T47D (cell line): ENCODE measurements around the gene SMARCAL1.

ENCODE experiments used
- DNase-seq, 2 experiments: peaks; one replicate each; pipeline versions ENCODE4 v3.0.0 to v3.0.0-alpha.2; 2011 to 2012; ENCODE audit warnings: low read depth in 1 of 2, low spot score in 1 of 2
- JUND ChIP-seq: IDR thresholded peaks from 2 replicates; pipeline ENCODE4 v1.6.1; 2012; ENCODE audit warnings: low read depth
- in situ Hi-C: cut with HindIII; loops from 2 replicates; pipeline ENCODE4 v1.10.0; 2016; ENCODE audit warnings: low sequenced_read_pairs, low pct_unique_long_range_greater_than_20kb

The SMARCAL1 gene

GRCh38 chr2:216450784-216451183 is 38.5 kb downstream of the SMARCAL1 start:
- in situ Hi-C loops = no loop called here
- no peak for TF ChIP-seq JUND
- no peak for DNase-seq

DNA sequence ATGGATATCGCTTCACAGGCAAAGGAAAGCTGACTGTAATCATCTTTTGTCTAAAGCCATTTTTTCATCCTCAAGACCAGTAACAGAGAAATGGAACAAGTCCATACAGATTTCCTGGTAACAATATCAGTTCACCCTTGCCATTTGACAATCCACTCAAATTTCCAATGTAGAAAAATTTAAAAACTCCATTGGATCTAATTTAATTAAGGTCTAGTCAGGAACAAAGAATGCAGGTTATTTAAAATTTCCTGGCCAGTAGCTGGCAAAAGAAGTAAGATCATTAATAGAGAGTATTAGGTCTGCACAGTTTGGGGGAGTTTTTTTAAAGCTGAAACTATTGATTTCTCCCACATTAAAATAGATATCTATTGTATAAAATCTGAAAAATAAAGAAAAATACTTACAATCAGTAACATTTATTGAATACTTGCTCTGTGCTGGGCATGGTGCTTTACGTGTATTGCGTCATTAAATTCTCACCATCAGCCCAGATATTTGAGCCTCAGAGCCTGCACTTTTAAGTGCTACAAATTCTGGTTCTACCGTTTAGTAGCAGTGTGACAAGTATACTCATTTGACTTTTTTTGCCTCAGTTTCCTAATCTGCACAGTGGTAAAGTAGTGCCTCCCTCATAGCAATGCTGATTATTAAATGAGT is 41.8 kb downstream of the SMARCAL1 start:
- no peak for DNase-seq
- no peak for TF ChIP-seq JUND
- in situ Hi-C loops = no loop called here

DNA sequence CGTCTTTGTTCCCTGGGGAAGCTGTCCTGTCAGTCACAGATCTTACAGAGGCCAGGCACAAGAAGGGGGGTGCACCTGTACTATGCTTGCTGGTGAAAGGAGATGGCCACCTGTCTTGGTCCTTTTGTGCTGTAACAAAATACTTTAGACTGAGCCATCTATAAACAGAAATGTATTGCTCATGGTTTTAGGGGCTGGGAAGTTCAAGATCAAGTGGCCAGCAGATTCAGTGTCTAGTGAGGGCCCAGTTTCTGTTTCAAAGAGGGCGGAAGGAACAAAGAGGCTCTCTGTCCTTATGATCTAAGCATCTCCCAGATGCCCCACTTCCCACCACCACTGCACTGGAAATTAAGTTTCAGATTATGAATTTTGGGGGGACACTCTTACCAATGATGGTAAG is 50.9 kb downstream of the SMARCAL1 start:
- no peak for DNase-seq
- TF ChIP-seq JUND = no peak
- in situ Hi-C loops = no loop called here

- no peak for DNase-seq
- no peak for TF ChIP-seq JUND
- in situ Hi-C loops = no loop called here
These were observed 51.9 kb downstream of the SMARCAL1 start for GRCh38 chr2:216464104-216464720.

DNA sequence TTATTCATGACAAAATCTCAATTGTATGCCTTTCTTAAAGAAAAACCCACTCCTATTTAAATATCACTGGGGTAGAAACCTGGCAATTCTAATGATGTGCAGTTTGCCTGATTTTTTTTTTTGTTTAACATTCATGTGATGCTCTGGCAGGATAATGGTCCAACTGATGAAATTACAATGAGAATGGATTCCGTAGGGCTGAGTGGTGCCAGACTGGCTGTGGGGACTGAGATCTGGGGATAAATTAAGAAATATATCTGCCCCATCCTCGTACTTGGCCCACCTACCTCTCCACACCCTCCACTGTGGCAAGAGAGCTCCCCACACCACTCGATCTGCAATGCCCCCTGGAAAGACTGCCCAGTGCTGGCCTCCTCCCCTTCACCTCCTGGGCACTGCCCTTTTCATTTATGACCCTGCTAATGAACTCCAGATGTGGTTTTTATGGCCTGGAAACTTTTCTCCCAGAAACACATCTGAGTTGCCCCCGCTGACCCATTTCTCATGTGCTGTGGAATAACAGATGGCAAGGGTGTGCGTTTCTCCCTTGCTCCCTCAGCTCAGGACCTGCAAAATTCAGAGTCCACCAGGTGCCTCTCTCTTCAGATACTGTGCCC is 53.4 kb downstream of the SMARCAL1 start:
- in situ Hi-C loops = no loop called here
- DNase-seq = no peak
- no peak for TF ChIP-seq JUND

DNA sequence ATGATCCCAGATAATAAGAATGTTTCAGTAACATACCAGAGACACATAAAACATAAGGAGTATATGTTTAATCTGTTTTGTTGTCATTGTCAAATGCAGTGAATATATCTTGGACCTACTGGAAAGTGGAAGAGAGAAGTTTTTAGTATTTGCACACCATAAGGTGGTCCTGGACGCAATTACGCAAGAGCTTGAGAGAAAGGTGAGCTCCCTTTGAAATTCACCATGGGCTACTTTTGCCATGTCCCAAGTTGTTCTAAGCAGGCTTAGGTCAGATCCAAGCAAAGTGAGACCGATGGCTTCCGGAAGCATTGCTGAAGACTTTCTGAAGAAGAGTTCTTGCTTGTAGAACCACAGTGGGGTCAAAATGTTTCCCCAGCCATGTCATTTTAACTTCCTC is 55.6 kb downstream of the SMARCAL1 start:
- TF ChIP-seq JUND = no peak
- no peak for DNase-seq
- in situ Hi-C loops = no loop called here

- in situ Hi-C loops = no loop called here
- DNase-seq = no peak
- no peak for TF ChIP-seq JUND
These were observed 57.4 kb downstream of the SMARCAL1 start for GRCh38 chr2:216469661-216470060.

- DNase-seq = no peak
- no peak for TF ChIP-seq JUND
- in situ Hi-C loops = no loop called here
These were observed 60.9 kb downstream of the SMARCAL1 start for GRCh38 chr2:216473187-216473586.

DNA sequence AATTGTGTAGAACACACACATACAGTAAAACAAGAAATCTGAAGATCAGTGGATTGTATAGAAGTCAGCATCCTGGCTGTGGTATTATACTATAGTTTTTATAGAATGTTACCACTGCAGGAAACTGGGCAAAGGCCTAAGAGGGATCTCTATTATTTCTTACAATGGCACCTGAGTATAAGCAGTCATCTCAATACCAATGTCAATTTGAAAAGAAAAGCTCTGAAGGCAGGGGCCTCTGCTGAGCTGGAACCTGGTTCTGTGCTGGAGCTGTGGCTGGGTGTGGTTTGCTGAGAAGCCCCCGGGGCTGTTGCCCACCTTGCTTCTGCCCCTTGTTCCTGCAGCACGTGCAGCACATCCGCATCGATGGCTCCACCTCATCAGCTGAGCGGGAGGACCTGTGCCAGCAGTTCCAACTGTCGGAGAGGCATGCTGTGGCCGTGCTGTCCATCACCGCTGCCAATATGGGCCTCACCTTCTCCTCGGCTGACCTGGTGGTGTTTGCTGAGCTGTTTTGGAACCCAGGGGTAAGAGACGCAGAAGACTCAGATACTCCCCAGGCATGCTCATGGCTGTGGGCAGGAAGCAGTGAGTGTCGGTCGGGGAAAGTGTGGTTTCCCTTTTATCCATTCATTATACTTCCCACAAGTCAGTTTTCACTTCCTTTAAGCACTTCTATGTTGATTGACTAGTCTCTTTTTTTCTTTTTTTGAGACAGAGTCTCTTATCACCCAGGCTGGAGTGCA is 62.8 kb downstream of the SMARCAL1 start:
- no peak for DNase-seq
- no peak for TF ChIP-seq JUND
- in situ Hi-C loops = no loop called here

DNA sequence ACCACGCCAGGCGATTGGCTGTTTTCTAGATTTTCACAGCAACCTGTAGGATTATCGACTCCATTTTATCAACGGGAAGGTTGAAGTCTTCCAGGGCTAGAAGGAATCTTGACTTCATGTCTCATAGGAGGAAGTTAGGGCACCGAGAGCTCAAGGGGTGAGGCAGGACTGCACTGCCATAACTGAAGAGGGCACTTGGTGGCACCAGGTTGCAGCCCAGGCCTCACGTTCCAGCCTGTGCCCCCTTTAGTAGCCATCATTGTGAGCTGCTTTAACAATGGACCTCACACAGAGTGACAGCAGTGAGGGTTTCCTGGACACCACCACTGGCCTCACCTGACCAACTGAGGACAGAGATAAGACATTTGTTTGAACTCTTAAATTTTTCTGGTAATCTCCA is 63.5 kb downstream of the SMARCAL1 start:
- DNase-seq = no peak
- no peak for TF ChIP-seq JUND
- in situ Hi-C loops = no loop called here

DNA sequence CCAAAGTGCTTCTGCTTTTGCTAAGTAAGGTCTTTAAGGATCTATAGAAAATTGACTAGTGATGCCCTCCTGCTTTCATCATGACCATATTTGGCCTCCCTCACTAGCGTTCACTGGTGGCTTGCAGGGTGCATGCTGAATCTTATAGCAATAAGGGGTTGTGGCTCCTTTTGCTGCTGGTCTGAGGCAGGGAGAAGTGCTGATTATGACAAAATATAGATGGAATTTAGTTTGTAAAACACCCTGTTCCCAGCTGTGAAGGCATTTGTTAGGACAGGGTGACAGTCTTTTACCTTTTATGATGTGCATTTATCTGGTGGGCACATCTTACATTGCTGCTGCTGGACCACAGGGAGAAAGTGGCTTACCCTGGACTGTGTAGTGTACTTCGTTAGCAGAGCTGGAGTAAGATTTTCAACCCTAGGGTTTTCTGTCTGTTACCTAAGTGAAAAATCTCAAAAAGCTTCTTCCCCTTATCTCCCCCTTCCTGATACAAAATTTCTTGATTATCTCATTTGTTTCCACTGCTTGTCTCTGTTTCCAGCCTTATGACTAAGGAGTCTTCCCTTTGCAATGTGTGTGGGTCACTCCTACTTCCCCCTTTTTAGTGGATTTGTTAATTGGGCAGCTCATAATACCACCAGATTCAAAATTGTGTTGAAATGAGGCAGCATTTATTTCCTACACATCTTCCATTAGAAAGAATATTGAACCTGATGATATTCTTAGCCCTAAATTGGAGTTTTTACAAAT is 65.2 kb downstream of the SMARCAL1 start:
- TF ChIP-seq JUND = no peak
- no peak for DNase-seq
- in situ Hi-C loops = no loop called here

- in situ Hi-C loops = no loop called here
- no peak for DNase-seq
These were observed 65.9 kb downstream of the SMARCAL1 start for GRCh38 chr2:216478151-216478550.

GRCh38 chr2:216478791-216479190 is 66.5 kb downstream of the SMARCAL1 start:
- DNase-seq = no peak
- in situ Hi-C loops = no loop called here
- no peak for TF ChIP-seq JUND

More at GRCh38 chr2:216478151-216478550, 65.9 kb downstream of the SMARCAL1 start:
- no peak for TF ChIP-seq JUND
